HG03520 (cell line): ENCODE measurements around the gene CCDC90B.
"Not testable (repeated sequence)": the region's sequence is repeated elsewhere in the genome, so short reads cannot be mapped to it uniquely, and the experiment has no call there.

ENCODE experiments used
- ATAC-seq: cut with Tn5 transposase; IDR thresholded peaks from one replicate; pipeline ENCODE4 v1.9.1; 2021; ENCODE audit warnings: mild to moderate bottlenecking, moderate library complexity; ENCODE audit not compliant: unreplicated experiment

The CCDC90B gene, protein sequence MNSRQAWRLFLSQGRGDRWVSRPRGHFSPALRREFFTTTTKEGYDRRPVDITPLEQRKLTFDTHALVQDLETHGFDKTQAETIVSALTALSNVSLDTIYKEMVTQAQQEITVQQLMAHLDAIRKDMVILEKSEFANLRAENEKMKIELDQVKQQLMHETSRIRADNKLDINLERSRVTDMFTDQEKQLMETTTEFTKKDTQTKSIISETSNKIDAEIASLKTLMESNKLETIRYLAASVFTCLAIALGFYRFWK

DNA sequence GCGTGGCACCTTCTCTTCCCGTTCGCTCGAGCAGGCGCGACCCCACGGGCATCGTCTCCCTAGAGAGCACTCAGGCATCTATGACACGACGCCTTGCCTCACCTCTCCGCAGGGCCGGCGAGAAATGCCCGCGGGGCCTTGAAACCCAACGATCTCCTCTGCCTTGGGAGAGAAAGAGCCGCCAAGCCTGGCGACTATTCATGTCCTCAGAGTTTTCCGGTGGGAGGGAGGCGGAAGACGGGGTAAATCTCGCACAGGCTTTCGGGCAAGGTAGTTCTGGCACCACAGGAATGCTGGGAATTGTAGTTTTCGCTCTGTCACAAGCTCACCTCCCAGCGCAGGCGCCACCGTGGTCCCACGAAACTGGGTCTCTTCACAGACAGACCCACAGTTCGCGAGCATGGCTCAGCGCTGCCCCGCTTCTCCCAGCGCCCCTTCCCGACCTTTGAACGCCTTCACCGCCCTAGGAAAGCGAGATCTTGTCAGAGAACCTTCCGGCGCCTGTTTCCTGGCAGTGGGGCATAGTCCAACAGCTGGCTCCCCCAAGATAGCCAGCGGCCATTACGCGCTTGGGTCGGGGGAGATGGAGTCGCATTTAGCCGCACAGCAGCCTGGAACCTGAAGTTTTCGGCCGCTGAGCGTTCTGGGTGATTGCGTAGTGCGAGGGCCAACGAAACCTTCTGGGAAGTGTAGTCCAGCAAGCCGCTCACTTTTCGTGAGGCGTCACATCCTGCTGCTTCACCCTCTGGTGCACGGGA, at the start of gene CCDC90B:
Gene CCDC90B, minus strand, starts transcription at position 597 of the 758 bp plus-strand sequence. Its CDS starts 395 bp downstream, at position 202.
- peak; percentile 85 for ATAC-seq

DNA sequence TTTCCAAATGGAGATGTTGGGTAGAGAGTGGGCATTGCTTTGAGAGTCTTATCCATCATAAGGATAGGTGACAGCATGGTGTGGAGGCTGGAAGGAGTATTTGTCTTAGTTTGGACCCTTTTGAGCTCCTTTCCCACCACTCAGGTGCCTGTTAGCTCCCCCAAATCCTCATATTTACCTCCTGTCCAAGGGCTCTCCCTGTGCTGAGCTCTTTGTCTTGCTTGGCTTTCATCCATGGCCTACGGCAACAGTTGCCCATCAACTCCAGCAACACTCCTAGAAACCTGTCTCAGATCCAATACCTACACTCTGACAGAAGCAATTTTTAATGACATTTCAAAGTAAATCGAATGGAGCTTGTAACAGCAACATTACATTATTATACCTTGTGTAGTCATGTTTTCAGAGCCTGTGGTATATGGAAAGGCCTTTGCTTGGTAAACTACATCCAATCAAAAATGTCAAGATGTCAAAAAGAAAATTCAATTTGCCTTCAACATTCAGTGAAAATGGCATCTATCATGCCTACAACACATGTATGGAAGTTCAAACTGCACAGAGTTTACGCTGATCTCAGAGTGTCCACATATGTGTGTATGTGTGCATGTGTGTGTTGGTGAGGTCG, 49.4 kb upstream of the CCDC90B start:
- no peak for ATAC-seq

DNA sequence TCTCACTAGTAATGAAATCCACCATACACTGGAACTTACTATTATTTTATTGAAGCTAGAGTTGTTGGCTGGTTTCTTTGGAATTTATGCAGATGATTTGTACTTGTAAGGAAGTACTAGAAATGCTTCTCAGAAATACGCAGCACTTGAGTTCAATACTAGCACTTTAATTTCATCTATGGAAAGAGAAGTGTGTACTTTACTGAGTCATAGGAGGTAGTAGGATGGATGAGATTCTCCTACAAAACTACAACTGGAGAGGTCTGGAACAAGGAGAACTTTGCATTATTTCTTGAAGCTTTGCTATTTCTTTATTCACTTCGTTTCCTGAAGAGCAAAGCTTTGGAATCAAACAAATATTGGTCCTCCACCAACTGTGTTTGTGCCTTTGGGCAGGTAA, 44.1 kb upstream of the CCDC90B start:
- ATAC-seq: no peak

DNA sequence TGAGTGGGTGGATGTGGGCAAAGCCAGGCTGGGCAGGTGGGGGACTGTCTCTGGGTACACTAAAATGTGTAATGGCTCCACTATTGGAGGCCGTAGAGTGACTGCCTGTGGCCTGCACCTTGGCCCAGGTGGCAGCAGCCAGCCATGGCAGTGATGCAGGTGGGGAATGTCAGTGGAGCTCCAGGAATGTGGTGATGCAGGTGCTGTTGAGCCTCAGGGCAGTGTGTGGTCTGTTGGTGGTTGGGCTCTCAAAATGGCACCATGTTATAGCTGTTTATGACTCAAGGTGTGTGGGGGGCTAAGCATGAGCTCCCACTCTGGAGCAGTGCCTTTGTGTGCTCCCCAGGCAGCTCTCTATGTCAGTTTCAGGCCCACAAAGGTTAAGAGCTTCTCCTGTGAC, 40.2 kb upstream of the CCDC90B start:
- no peak for ATAC-seq

DNA sequence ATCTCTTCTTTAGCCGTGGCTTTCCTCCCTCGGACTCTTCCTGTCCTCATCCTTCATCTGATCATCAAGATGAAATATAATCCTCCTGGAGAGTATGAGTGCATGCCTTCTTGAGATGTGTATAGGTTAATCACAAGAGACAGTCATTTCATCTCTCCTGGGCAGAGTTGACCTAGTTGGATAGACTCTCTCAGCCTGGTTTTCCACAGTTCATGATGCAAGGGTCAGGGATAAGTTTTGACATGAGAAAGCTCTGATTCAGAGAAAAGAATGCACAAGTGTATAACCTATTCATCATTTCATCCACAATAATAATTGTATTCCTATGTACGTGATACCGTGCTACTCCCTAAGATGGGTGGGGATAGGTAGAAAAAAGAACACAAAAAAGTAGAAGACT, 33.2 kb upstream of the CCDC90B start:
- ATAC-seq: no peak

DNA sequence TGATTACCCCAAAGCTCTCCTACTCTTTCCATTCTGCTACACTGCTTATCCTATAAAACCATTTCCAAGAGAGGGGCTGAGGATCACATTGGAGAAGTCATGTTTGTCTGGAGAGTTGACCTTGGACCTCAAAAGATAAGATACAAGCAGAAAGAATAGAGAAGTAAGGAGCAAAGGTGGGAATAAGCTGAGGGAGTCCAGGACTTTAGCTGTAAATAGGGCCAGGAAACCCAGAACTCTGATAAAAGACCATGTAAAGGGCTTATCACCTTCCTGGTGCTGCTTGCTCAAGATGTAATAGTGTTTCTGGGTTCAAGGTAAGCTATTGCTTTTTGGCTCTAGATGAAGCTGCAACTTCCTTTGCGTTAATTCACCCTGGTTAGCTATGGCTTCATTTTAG, 32.8 kb upstream of the CCDC90B start:
- no peak for ATAC-seq

DNA sequence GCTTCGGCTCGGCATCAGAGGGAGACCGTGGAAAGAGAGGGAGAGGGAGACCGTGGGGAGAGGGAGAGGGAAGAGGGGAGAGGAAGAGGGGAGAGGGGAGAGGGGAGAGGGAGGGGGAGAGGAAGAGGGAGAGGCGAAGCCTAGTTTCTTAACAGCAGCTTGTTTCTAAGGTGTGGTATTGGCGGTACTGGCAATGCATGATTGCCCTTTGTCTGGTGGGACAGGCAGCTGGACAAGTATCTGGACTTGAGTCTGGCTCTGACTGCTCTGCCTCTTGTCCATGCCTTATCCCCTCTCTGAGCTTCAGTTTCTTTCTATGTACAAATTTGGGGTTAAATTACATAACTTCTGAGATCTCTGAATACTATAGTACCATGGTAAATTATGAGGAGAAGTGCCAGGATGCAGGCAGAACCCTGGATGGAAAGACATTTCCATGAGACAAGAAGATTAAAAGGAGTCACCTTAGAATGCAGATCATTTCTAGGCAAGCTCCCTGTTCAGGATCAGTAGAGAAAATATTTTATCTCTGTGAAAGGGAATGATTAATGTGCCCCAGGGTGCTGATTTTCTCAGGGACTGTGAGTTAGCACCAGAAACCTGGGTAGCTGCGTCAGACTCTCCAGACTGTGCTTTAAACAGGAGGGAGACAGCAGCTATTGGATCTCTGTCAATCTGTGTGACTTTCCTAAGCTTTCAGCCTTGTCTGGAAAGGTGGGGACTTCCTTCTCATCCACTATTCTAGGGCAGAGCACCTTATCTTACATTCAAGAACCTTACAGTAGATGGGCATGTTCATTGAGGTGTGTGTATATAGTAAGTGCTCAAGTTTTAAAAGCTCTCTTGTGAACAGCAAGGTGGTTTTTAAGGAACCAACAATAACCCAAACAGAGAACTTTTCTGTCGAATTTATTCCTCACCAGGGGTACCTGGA, 31.9 kb upstream of the CCDC90B start:
- ATAC-seq: no peak

DNA sequence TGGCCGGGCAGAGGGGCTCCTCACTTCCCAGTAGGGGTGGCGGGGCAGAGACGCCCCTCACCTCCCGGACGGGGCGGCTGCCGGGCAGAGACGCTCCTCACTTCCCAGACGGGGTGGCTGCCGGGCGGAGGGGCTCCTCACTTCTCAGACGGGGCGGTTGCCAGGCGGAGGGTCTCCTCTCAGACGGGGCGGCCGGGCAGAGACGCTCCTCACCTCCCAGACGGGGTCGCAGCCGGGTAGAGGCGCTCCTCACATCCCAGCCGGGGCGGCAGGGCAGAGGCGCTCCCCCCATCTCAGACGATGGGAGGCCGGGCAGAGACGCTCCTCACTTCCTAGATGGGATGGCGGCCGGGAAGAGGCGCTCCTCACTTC, 30.7 kb upstream of the CCDC90B start:
- ATAC-seq: not testable (repeated sequence)

DNA sequence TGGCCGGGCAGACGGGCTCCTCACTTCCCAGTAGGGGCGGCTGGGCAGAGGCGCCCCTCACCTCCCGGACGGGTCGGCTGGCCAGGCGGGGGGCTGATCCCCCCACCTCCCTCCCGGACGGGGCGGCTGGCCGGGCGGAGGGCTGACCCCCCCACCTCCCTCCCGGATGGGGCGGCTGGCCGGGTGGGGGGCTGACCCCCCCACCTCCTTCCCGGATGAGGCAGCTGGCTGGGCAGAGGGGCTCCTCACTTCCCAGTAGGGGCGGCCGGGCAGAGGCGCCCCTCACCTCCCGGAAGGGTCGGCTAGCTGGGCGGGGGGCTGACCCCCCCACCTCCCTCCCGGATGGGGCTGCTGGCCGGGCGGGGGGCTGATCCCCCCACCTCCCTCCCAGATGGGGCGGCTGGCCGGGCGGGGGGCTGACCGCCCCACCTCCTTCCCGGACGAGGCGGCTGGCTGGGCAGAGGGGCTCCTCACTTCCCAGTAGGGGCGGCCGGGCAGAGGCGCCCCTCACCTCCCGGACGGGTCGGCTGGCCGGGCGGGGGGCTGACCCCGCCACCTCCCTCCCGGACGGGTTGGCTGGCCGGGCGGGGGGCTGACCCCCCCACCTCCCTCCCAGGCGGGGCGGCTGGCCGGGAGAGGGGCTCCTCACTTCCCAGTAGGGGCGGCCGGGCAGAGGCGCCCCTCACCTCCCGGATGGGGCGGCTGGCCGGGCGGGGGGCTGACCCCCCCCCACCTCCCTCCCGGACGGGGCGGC, 30.2 kb upstream of the CCDC90B start:
- ATAC-seq: not testable (repeated sequence)

DNA sequence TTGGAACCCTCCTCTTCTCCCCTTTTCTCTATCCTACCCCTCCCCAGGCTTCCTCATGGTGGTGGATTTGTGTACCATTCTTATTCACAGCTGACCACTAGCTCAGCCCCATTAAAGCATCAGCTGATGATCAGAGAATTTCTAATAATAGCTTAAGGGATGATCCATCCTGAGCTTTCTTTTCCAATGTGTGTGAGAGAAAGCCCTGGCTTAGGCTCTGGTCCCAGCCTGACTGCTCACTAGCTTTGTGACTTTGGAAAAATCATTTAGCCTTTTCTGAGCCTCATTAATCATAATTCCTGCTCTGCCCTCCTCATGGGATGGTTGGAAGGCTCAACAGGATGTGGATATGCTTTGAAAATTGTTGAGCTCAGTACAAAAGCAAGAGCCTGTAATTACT, 26.3 kb upstream of the CCDC90B start:
- ATAC-seq: no peak

DNA sequence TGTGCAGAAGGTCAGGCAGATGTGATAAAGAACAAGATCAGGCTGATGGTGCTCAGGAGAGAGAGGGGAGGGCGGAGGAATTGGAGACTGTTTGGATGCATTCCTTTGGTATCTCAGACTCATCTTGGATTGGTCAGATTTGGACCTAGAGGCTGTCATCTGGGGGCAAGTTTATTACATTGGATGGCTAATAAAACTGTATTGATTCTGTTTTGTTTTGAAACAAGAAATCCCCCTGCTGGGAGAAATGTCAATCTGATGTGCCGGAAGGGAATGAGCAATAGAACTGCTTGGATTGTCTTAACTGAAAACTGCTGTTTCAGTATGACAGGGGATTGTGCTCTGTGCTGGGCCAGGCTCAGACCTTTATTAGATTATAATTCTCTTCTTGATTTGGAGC, 25.5 kb upstream of the CCDC90B start:
- ATAC-seq: no peak

DNA sequence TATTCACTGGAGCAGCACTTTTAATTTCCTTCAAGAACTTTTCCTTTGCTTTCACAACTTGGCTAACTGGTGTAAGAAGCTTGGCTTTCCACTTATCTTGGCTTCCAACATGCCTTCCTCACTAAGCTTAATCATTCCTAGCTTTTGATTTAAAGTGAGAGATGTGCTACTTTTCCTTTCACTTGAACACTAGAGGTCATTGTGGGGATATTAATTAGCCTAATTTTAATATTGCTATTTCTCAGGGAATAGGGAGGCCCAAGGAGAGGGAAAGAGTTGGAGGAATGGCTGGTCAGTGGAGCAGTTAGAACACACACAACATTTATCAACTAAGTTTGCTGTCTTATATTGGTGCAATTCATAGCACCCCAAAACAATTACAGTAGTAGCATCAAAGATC, 24.6 kb upstream of the CCDC90B start:
- ATAC-seq: no peak

DNA sequence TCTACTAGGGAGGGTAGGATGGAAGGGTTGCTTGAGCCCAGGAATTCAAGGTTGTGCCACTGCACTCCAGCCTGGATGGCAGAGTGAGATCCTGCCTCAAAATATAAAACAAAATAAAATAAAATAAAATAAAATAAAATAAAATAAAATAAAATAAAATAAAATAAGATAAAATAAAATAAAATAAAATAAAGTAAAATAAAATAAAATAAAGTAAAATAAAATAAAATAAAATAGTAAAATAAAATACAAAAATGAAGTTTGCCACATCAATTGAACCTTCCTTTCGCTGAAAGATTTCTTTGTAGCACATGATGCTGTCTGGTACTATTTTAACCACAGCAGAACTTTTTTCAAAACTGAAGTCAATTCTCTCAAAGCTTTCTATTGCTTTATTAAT, 22.4 kb upstream of the CCDC90B start:
- ATAC-seq: not testable (repeated sequence)

DNA sequence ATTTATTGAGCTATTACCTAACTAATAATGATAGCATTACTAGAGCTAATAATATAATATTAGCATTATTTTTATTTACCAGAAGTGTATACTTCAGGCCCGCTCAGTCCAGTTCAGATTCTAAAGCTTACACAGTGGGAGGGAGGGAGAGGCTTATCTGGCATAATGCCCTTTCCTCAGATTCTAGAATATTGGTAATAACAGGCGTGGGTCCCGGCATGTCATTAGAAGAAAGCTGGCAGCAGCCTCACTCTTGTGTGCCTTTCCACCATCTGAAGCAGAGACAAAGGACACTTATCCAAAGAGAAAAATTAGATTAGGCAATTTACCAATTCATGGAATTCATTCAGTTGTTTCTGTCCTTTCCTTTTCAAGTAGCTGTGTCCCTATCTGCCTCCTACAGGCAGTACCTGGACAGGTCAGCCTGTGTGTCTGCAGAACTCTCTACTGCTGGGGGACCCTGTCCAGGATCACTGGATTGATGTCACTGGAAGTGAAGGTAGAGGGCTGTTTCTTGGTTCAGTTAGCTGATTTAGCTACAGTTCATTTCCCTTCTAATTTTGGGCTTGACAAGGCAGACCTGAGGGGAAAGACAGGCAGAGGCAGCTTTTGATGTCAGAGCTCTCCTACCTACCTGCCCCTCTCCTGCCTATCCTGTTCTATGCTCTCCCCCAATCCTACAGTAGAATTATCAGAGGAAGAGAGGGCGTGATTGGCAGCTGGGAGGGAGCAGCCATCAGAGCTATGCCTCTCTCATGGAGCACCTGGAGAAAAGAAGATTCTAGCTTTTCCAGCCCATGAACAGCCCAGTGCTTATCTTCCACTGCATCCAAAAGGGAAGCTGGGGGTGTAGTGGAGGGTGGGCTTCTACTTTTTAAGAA, 20.3 kb upstream of the CCDC90B start:
- ATAC-seq: no peak

DNA sequence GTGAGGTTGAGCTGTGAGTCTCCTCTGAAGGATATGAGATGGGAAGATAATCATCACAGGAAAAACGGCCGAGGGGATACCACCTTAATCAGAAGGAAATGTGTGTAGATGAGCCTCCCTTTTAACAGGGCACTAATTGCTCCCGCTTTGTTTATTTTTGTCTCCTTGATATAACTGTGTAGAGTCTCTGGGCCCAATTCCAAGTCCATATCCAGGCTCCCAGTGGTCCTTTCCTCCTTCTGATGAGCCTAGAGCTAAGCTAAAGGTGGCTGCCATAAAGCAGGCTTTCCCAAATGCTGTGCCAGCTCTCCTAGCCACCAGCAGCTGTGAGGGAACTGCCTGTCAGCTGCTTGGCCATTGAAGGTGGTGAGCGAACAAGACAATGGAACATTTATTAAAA, 17.1 kb upstream of the CCDC90B start:
- no peak for ATAC-seq

DNA sequence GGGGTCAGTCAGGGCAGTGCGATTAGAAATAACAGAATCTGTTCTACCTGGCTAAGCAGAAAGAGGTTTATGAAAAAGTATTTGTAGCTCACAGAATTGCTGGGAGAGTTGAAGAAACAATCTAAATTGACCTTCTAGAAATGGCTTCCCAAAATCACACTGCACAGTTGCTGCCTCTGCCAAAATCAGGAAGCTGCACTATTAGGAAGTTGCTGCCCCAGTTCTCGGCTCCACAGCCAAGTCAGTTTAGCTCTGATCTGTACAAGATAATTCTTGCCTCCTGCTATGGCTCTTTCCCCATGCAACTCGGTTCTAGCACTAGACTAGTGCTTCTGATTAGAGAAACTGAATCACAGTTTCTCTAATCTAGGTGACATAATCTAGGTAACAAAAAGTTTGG, 16.0 kb upstream of the CCDC90B start:
- ATAC-seq: no peak

DNA sequence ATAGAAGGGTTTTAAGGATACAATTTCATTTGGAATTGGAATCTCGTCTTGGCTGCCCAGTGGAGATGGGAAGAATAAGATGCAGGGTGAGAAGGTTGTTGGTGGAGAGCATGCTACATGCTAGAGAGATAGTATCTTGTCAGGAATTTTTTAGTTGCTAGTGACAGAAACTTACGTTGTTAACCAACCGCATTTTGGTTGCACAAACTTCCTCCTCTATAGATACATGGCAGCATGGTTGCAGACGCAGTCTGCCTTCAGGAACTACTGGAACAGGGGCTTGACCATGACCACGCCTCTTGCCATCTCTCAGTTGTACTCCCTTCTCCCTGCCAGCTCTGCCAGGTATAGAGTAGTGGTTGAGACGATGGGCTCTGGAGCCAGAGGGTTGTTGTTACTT, 13.5 kb upstream of the CCDC90B start:
- no peak for ATAC-seq

DNA sequence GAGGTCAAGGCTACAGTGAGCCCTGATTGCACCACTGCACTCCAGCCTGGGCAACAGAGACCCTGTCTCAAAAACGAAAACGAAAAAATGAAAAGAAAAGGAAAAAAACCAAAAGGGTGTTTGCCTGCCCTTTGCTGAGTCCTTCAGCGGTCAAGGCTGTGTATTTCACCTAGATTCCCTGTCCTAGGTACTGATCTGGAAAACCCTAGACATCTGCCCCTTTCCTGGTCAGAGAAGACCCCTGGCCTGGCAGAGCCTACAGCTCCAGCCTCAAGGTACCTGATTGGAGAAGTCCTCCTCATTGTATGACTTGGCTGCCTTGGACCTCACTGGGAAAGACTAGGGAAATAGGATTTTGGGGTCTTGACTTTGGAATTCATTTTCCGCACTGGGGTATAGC, 8.0 kb upstream of the CCDC90B start:
- ATAC-seq: no peak

DNA sequence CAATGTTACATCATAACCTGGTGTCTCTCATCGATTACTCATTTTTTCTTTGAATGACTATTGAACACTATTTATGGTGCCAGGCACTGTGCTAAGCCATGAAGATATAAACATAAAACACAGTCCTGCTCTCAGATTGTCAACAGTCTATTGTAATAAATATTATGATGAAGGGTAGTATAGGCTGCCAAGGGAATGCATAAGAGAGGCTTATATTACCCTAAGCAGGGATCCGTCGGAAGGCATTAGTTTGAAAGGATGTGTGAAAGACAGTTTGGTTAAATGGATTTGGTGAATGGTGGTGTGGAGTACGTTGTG, 7.2 kb upstream of the CCDC90B start:
- ATAC-seq: no peak
